Dedifferentiated amniotic fluid mesenchymal stem cell (primary cell): Measurements from ENCODE around the gene QRFPR.
"Not testable (repeated sequence)": the region's sequence is repeated elsewhere in the genome, so short reads cannot be mapped to it uniquely, and the experiment has no call there.

Experiments used
- DNase-seq: peaks from one replicate; pipeline ENCODE4 v3.0.0-alpha.2; 2016; ENCODE audit errors: extremely low spot score

Gene QRFPR

GRCh38 chr4:121380776-121381462, at the start of gene QRFPR:
Gene QRFPR (minus strand): TSS chr4:121381018. CDS start chr4:121380647, 371 bp downstream.
- DNase-seq, result no peak

GRCh38 chr4:121428721-121429120, 47.9 kb upstream of the QRFPR start:
- DNase-seq, result no peak

GRCh38 chr4:121421594-121421993, 40.8 kb upstream of the QRFPR start:
- no peak for DNase-seq

GRCh38 chr4:121411151-121411744, 30.4 kb upstream of the QRFPR start:
- no peak for DNase-seq

- DNase-seq, result not testable (repeated sequence)
Observed at GRCh38 chr4:121408567-121408966, 27.7 kb upstream of the QRFPR start.

- DNase-seq, result no peak
Observed at GRCh38 chr4:121400632-121401031, 19.8 kb upstream of the QRFPR start.

- no peak for DNase-seq
Observed at GRCh38 chr4:121397941-121398601, 17.3 kb upstream of the QRFPR start.

- no peak for DNase-seq
Observed at GRCh38 chr4:121397434-121397833, 16.6 kb upstream of the QRFPR start.

GRCh38 chr4:121392426-121393086, 11.7 kb upstream of the QRFPR start:
- DNase-seq, result no peak

- no peak for DNase-seq
Observed at GRCh38 chr4:121390335-121390734, 9.5 kb upstream of the QRFPR start.

GRCh38 chr4:121379276-121379675, 1.5 kb downstream of the QRFPR start:
- DNase-seq, result no peak

GRCh38 chr4:121377076-121377475, 3.7 kb downstream of the QRFPR start:
- DNase-seq, result no peak

- no peak for DNase-seq
Observed at GRCh38 chr4:121376556-121376955, 4.3 kb downstream of the QRFPR start.

GRCh38 chr4:121376097-121376496, 4.7 kb downstream of the QRFPR start:
- DNase-seq, result no peak

- DNase-seq, result no peak
Observed at GRCh38 chr4:121375262-121375661, 5.6 kb downstream of the QRFPR start.

GRCh38 chr4:121373841-121374240, 7.0 kb downstream of the QRFPR start:
- no peak for DNase-seq

- DNase-seq, result peak; percentile 24
Observed at GRCh38 chr4:121370729-121371325, 10.0 kb downstream of the QRFPR start.

- DNase-seq, result no peak
Observed at GRCh38 chr4:121360495-121360894, 20.3 kb downstream of the QRFPR start.

- peak; percentile 65 for DNase-seq
Observed at GRCh38 chr4:121358473-121358872, 22.3 kb downstream of the QRFPR start.

- no peak for DNase-seq
Observed at GRCh38 chr4:121353213-121353612, 27.6 kb downstream of the QRFPR start.

- DNase-seq, result no peak
Observed at GRCh38 chr4:121344098-121344497, 36.7 kb downstream of the QRFPR start.

GRCh38 chr4:121340247-121340646, 40.6 kb downstream of the QRFPR start:
- DNase-seq, result no peak
